ELR (cell line): ENCODE results near the gene MRPL41.
"Not testable (repeated sequence)": the region's sequence is repeated elsewhere in the genome, so short reads cannot be mapped to it uniquely, and the experiment has no call there.

Experiments
- DNase-seq: peaks from one replicate; pipeline ENCODE4 v3.0.0-alpha.2; 2015; ENCODE audit warnings: low read depth

The MRPL41 gene

GRCh38 chr9:137583957-137584356, 32.3 kb downstream of the MRPL41 start:
- DNase-seq = no peak

- no peak for DNase-seq
Measured at GRCh38 chr9:137586854-137587253, 35.2 kb downstream of the MRPL41 start.

- no peak for DNase-seq
Measured at GRCh38 chr9:137588311-137588710, 36.6 kb downstream of the MRPL41 start.

- DNase-seq = no peak
Measured at GRCh38 chr9:137588891-137589290, 37.2 kb downstream of the MRPL41 start.

GRCh38 chr9:137589441-137590122, 37.9 kb downstream of the MRPL41 start:
- DNase-seq = peak; percentile 34

GRCh38 chr9:137590123-137590468, 38.4 kb downstream of the MRPL41 start:
- DNase-seq = no peak

- DNase-seq = peak; percentile 90
Measured at GRCh38 chr9:137590469-137591383, 39.0 kb downstream of the MRPL41 start, which contains the start of gene ZMYND19. Gene ZMYND19 (minus strand): TSS chr9:137590512. CDS start chr9:137590263, 249 bp downstream.

- DNase-seq = no peak
Measured at GRCh38 chr9:137592767-137593166, 41.1 kb downstream of the MRPL41 start.

- DNase-seq = no peak
Measured at GRCh38 chr9:137593176-137593575, 41.5 kb downstream of the MRPL41 start.

GRCh38 chr9:137596577-137596976, 44.9 kb downstream of the MRPL41 start:
- not testable (repeated sequence) for DNase-seq

GRCh38 chr9:137598943-137599342, 47.3 kb downstream of the MRPL41 start:
- DNase-seq = no peak
